Hepatocyte (in vitro differentiated cells): ENCODE measurements around the gene MIER2. TPM values are rescaled to one million over a fixed set of nuclear protein-coding genes. Genes with fewer than 3 reads are reported as not detected.
"Not testable (repeated sequence)": the region's sequence is repeated elsewhere in the genome, so short reads cannot be mapped to it uniquely, and the experiment has no call there.

Source experiments
- DNase-seq: peaks from one replicate; pipeline ENCODE4 v3.0.0-alpha.2; 2016; ENCODE audit warnings: low spot score
- H2AFZ ChIP-seq: fragments of 200-600 bp; sonication (generic); 2 replicates; pipeline ENCODE4 v1.6.0; 2016; ENCODE audit warnings: antibody characterized with exemption, mild to moderate bottlenecking
- H3K27ac ChIP-seq: fragments of 200-600 bp; sonication (generic); 2 replicates; pipeline ENCODE4 v1.5.1; 2016; ENCODE audit warnings: mild to moderate bottlenecking
- H3K27me3 ChIP-seq: fragments of 200-600 bp; sonication (generic); 2 replicates; pipeline ENCODE4 v1.6.1; 2016
- H3K36me3 ChIP-seq: fragments of 200-600 bp; sonication (generic); replicated peaks from 2 replicates; pipeline ENCODE4 v1.5.1; 2016; ENCODE audit warnings: low read depth; ENCODE audit not compliant: insufficient read depth
- H3K4me1 ChIP-seq: fragments of 200-600 bp; sonication (generic); 2 replicates; pipeline ENCODE4 v1.5.1; 2016; ENCODE audit warnings: mild to moderate bottlenecking, moderate library complexity; ENCODE audit not compliant: insufficient read depth
- H3K4me2 ChIP-seq: fragments of 200-600 bp; sonication (generic); 2 replicates; pipeline ENCODE4 v1.6.0; 2016
- H3K4me3 ChIP-seq: fragments of 200-600 bp; sonication (generic); 2 replicates; pipeline ENCODE4 v1.5.1; 2016; ENCODE audit warnings: mild to moderate bottlenecking
- H3K79me2 ChIP-seq: fragments of 200-600 bp; sonication (generic); 2 replicates; pipeline ENCODE4 v1.6.0; 2017; ENCODE audit warnings: mild to moderate bottlenecking
- H3K9me2 ChIP-seq: fragments of 200-600 bp; sonication (generic); replicated peaks from 2 replicates; pipeline ENCODE4 v1.6.0; 2017; ENCODE audit warnings: mild to moderate bottlenecking; ENCODE audit not compliant: insufficient read depth
- H3K9me3 ChIP-seq: fragments of 200-600 bp; sonication (generic); 2 replicates; pipeline ENCODE4 v1.5.1; 2016; ENCODE audit warnings: low read depth, mild to moderate bottlenecking
- H4K20me1 ChIP-seq: fragments of 200-600 bp; sonication (generic); 2 replicates; pipeline ENCODE4 v1.6.0; 2016; ENCODE audit warnings: mild to moderate bottlenecking; ENCODE audit not compliant: insufficient read depth, poor library complexity, severe bottlenecking
- CTCF ChIP-seq: fragments of 200-600 bp; sonication (generic); IDR thresholded peaks from 2 replicates; pipeline ENCODE4 v1.5.1; 2016; ENCODE audit warnings: antibody characterized with exemption, mild to moderate bottlenecking; ENCODE audit not compliant: poor library complexity
- EZH2 ChIP-seq: fragments of 200-600 bp; sonication (generic); IDR thresholded peaks from 2 replicates; pipeline ENCODE4 v1.6.1; 2016; ENCODE audit warnings: antibody characterized with exemption, mild to moderate bottlenecking, borderline replicate concordance
- EZH2phosphoT487 ChIP-seq: fragments of 200-600 bp; sonication (generic); IDR thresholded peaks from one replicate; pipeline ENCODE4 v1.6.1; 2018; ENCODE audit warnings: antibody characterized with exemption, mild to moderate bottlenecking, low read depth, moderate library complexity; ENCODE audit not compliant: unreplicated experiment, severe bottlenecking
- WGBS: methylation state at CpG from one replicate; pipeline ENCODE4 v1.1.6; 2016; ENCODE audit warnings: low lambda C conversion rate; ENCODE audit errors: missing lambda C conversion rate; 5-methylcytosine and 5-hydroxymethylcytosine counted together
- polyA plus RNA-seq: library from polyadenylated mRNA; unstranded; fragments of >200 nt; fragmentation: Nextera tagmentation; extraction: Ambion mirVana; gene quantifications from 2 replicates; pipeline ENCODE4 v1.2.1, GENCODE V29; 2016
- total RNA-seq: library from RNA; depleted of rRNA; stranded (reverse); fragments of >200 nt; gene quantifications from 2 replicates; pipeline ENCODE4 v1.2.3, GENCODE V29; 2014

MIER2 gene
- total and polyA plus RNA-seq, 2 experiments from 2014 or later, result 8.4 to 47.3 TPM

GRCh38 chr19:383040-383439 lies 38.4 kb upstream of the MIER2 start:
- Histone ChIP-seq H3K9me2 (no peaks in the 10 kb centered on the region), H3K4me1 (no peaks in the 10 kb centered on the region), H4K20me1 (no peaks in the 10 kb centered on the region), H3K36me3 (no peaks in the 10 kb centered on the region), H3K4me2 (no peak overlapping the region), H3K9me3 (no peaks in the 10 kb centered on the region), H3K4me3 (no peak overlapping the region), H3K27me3 (no peaks in the 10 kb centered on the region), H3K27ac (no peak overlapping the region), H2AFZ (no peak overlapping the region), H3K79me2 (no peaks in the 10 kb centered on the region)
- no peak for DNase-seq
- 88% methylated on average over 19 of the region's 19 CpGs for WGBS
- TF ChIP-seq CTCF (no peak), EZH2phosphoT487 (no peak), EZH2 (no peak)

DNA sequence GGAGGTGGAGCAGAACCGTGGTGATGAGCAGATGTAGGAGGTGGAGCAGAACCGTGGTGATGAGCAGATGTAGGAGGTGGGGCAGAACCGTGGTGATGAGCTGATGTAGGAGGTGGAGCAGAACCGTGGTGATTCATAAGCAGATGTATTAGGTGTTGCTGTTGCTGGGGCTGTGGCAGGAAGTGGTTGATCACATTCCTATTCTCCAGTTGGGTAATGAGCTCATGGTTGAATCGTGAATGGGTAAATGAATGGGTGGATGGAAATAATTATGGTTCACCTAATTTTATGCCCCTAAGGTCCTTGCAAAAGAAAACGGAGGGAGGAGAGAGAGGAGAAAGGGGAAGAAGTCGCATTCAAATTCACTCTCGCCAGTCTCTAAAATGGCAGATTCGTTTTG lies 38.0 kb upstream of the MIER2 start:
- not testable (repeated sequence) for H4K20me1 ChIP-seq, H3K27ac ChIP-seq, H3K4me3 ChIP-seq, H3K27me3 ChIP-seq, H3K4me1 ChIP-seq, H3K79me2 ChIP-seq, H3K4me2 ChIP-seq, H3K9me3 ChIP-seq, H3K36me3 ChIP-seq, H3K9me2 ChIP-seq, H2AFZ ChIP-seq, DNase-seq
- 90% methylated on average over 8 of the region's 9 CpGs for WGBS

DNA sequence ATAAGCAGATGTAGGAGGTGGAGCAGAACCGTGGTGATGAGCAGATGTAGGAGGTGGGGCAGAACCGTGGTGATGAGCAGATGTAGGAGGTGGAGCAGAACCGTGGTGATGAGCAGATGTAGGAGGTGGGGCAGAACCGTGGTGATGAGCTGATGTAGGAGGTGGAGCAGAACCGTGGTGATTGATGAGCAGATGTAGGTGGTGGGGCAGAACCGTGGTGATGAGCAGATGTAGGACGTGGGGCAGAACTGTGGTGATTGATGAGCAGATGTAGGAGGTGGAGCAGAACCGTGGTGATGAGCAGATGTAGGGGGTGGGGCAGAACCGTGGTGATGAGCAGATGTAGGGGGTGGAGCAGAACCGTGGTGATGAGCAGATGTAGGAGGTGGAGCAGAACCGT lies 37.3 kb upstream of the MIER2 start:
- not testable (repeated sequence) for H3K27me3 ChIP-seq, H3K4me1 ChIP-seq, H3K9me2 ChIP-seq, H3K4me2 ChIP-seq, H3K36me3 ChIP-seq, H4K20me1 ChIP-seq, H2AFZ ChIP-seq, H3K27ac ChIP-seq, H3K4me3 ChIP-seq, DNase-seq, H3K79me2 ChIP-seq, H3K9me3 ChIP-seq
- 89% methylated on average over 11 of the region's 11 CpGs for WGBS

GRCh38 chr19:380618-381219 lies 36.1 kb upstream of the MIER2 start:
- 93% methylated on average over 11 of the region's 17 CpGs for WGBS
- H3K27me3 ChIP-seq, result not testable (repeated sequence)

GRCh38 chr19:379796-380195 lies 35.2 kb upstream of the MIER2 start:
- H3K9me3 ChIP-seq, result no peaks in the 10 kb centered on the region
- no peak overlapping the region for H3K4me3 ChIP-seq
- no peak for DNase-seq
- H3K9me2 ChIP-seq, result no peaks in the 10 kb centered on the region
- TF ChIP-seq EZH2phosphoT487 (no peak), CTCF (no peak), EZH2 (no peak)
- no peak overlapping the region for H3K4me2 ChIP-seq
- no peaks in the 10 kb centered on the region for H3K4me1 ChIP-seq
- no peak overlapping the region for H3K27ac ChIP-seq
- no peaks in the 10 kb centered on the region for H3K27me3 ChIP-seq
- H3K36me3 ChIP-seq, result no peaks in the 10 kb centered on the region
- WGBS, result 95% methylated on average over 16 of the region's 16 CpGs
- no peaks in the 10 kb centered on the region for H4K20me1 ChIP-seq
- H3K79me2 ChIP-seq, result no peaks in the 10 kb centered on the region
- no peak overlapping the region for H2AFZ ChIP-seq

More at GRCh38 chr19:380618-381219, 36.1 kb upstream of the MIER2 start:
- not testable (repeated sequence) for H3K36me3 ChIP-seq, H4K20me1 ChIP-seq, H3K79me2 ChIP-seq, H3K9me3 ChIP-seq, H3K4me3 ChIP-seq, H3K4me1 ChIP-seq, H3K9me2 ChIP-seq, H3K4me2 ChIP-seq, H2AFZ ChIP-seq, H3K27ac ChIP-seq, DNase-seq
